ENCODE data around the gene IKZF5. TPM values are rescaled to one million over a fixed set of nuclear protein-coding genes. Genes with fewer than 3 reads are reported as not detected.
A peak's percentile ranks its signal among the peaks of the same experiment; 100 is the strongest.

The IKZF5 gene
- total RNA-seq, 1 experiment from 2014 or later = 7.9 TPM

DNA sequence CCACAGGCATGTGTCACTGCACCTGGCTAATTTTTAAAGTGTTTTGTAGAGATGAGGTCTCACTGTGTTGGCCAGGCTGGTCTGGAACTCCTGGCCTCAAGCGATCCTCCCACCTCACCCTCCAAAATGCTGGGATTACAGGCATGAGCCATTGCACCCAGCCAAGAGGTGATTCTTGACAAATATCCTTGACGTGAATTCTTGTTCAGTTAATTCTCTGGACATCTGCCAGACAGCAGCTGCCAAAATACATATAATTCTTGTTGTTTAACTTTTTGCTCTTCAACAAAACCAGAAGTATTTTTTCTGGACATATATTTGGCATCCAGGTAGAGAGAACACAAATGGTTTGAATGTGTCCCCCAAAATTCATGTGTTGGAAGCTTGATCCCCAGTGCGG lies 3.4 kb upstream of the IKZF5 start (continued):
- TF ChIP-seq, protein P1, sequence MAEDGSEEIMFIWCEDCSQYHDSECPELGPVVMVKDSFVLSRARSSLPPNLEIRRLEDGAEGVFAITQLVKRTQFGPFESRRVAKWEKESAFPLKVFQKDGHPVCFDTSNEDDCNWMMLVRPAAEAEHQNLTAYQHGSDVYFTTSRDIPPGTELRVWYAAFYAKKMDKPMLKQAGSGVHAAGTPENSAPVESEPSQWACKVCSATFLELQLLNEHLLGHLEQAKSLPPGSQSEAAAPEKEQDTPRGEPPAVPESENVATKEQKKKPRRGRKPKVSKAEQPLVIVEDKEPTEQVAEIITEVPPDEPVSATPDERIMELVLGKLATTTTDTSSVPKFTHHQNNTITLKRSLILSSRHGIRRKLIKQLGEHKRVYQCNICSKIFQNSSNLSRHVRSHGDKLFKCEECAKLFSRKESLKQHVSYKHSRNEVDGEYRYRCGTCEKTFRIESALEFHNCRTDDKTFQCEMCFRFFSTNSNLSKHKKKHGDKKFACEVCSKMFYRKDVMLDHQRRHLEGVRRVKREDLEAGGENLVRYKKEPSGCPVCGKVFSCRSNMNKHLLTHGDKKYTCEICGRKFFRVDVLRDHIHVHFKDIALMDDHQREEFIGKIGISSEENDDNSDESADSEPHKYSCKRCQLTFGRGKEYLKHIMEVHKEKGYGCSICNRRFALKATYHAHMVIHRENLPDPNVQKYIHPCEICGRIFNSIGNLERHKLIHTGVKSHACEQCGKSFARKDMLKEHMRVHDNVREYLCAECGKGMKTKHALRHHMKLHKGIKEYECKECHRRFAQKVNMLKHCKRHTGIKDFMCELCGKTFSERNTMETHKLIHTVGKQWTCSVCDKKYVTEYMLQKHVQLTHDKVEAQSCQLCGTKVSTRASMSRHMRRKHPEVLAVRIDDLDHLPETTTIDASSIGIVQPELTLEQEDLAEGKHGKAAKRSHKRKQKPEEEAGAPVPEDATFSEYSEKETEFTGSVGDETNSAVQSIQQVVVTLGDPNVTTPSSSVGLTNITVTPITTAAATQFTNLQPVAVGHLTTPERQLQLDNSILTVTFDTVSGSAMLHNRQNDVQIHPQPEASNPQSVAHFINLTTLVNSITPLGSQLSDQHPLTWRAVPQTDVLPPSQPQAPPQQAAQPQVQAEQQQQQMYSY (CRISPR knock-in tag; IDR thresholded peaks at IDR 0.05) = no peak

DNA sequence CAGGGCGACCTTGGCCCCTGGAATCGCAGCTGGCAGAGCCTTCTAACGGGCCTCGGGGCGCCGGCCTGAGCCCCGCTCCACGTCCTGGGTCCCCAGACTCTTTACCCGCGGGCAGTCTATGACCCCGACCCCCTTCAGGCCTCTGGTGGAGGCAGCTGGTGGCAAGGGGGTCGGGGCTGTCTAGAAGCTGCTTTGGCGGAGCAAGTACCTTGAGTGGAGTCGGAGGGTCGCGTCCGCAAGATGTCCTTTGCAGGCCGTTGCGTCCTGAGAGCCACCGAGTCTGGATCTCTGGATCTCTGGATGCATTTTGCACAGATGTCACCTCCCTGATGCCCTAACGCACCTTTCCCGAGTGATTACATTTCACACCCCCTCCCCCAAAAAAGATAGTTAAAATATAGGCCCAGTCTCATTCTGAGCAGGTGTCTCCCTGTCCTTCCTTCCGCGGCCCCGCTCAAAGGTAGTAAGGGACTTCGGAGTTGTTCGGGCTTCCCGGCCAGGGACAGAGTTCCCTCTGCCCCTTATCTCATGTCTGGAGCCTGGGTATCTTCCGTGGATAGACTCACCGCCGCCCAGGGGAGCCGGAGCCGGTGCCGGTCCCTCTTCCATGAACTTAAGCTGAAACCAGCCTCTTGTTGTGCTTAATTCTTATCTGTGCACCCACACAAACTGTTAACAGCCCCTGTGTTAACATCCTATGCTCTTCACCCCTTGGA lies 668 bp upstream of the IKZF5 start:
- peak overlapping the region; percentile 70; the same call in 1 of the 2 replicates for H3K27ac Mint-ChIP-seq
- ATAC-seq (peak; percentile 41), DNase-seq (ENCODE audit: low spot score) (peak; percentile 27)
- CTCF ChIA-PET = interaction anchor here (0.6 to 2.2 kb wide), 2 partner anchors 13 to 1503 kb away, joined by 3 to 10 read pairs; no protein-coding TSS in a partner anchor
- H3K36me3 Mint-ChIP-seq = peaks cover 15% of the 10 kb centered on the region
- peak overlapping the region; percentile 99 for H3K4me3 Mint-ChIP-seq
- peaks cover 3% of the 10 kb centered on the region; the same call in 1 of the 2 replicates for H3K9me3 Mint-ChIP-seq
- TF ChIP-seq ZNF416 (CRISPR knock-in tag; IDR thresholded peaks at IDR 0.05) = 0 out of 2 replicates have a peak, but pooled peaks have one; percentile 42
- TF ChIP-seq, protein P2, sequence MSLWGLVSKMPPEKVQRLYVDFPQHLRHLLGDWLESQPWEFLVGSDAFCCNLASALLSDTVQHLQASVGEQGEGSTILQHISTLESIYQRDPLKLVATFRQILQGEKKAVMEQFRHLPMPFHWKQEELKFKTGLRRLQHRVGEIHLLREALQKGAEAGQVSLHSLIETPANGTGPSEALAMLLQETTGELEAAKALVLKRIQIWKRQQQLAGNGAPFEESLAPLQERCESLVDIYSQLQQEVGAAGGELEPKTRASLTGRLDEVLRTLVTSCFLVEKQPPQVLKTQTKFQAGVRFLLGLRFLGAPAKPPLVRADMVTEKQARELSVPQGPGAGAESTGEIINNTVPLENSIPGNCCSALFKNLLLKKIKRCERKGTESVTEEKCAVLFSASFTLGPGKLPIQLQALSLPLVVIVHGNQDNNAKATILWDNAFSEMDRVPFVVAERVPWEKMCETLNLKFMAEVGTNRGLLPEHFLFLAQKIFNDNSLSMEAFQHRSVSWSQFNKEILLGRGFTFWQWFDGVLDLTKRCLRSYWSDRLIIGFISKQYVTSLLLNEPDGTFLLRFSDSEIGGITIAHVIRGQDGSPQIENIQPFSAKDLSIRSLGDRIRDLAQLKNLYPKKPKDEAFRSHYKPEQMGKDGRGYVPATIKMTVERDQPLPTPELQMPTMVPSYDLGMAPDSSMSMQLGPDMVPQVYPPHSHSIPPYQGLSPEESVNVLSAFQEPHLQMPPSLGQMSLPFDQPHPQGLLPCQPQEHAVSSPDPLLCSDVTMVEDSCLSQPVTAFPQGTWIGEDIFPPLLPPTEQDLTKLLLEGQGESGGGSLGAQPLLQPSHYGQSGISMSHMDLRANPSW (CRISPR knock-in tag; conservative IDR thresholded peaks at IDR 0.05; ENCODE audit: low read depth) = 0 out of 2 replicates have a peak, but pooled peaks have one; percentile 54
- TF ChIP-seq ZNF138 (CRISPR knock-in tag; conservative IDR thresholded peaks at IDR 0.05) = 0 out of 2 replicates have a peak, but pooled peaks have one; percentile 77
- TF ChIP-seq, protein P3, sequence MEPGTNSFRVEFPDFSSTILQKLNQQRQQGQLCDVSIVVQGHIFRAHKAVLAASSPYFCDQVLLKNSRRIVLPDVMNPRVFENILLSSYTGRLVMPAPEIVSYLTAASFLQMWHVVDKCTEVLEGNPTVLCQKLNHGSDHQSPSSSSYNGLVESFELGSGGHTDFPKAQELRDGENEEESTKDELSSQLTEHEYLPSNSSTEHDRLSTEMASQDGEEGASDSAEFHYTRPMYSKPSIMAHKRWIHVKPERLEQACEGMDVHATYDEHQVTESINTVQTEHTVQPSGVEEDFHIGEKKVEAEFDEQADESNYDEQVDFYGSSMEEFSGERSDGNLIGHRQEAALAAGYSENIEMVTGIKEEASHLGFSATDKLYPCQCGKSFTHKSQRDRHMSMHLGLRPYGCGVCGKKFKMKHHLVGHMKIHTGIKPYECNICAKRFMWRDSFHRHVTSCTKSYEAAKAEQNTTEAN (CRISPR knock-in tag; IDR thresholded peaks at IDR 0.05) = no peak
- TF ChIP-seq, protein P4, sequence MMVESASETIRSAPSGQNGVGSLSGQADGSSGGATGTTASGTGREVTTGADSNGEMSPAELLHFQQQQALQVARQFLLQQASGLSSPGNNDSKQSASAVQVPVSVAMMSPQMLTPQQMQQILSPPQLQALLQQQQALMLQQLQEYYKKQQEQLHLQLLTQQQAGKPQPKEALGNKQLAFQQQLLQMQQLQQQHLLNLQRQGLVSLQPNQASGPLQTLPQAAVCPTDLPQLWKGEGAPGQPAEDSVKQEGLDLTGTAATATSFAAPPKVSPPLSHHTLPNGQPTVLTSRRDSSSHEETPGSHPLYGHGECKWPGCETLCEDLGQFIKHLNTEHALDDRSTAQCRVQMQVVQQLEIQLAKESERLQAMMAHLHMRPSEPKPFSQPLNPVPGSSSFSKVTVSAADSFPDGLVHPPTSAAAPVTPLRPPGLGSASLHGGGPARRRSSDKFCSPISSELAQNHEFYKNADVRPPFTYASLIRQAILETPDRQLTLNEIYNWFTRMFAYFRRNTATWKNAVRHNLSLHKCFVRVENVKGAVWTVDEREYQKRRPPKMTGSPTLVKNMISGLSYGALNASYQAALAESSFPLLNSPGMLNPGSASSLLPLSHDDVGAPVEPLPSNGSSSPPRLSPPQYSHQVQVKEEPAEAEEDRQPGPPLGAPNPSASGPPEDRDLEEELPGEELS (CRISPR knock-in tag; IDR thresholded peaks at IDR 0.05) = no peak
- no peak for TF ChIP-seq FOXK1 (CRISPR knock-in tag; IDR thresholded peaks at IDR 0.05)
- TF ChIP-seq, protein P5, sequence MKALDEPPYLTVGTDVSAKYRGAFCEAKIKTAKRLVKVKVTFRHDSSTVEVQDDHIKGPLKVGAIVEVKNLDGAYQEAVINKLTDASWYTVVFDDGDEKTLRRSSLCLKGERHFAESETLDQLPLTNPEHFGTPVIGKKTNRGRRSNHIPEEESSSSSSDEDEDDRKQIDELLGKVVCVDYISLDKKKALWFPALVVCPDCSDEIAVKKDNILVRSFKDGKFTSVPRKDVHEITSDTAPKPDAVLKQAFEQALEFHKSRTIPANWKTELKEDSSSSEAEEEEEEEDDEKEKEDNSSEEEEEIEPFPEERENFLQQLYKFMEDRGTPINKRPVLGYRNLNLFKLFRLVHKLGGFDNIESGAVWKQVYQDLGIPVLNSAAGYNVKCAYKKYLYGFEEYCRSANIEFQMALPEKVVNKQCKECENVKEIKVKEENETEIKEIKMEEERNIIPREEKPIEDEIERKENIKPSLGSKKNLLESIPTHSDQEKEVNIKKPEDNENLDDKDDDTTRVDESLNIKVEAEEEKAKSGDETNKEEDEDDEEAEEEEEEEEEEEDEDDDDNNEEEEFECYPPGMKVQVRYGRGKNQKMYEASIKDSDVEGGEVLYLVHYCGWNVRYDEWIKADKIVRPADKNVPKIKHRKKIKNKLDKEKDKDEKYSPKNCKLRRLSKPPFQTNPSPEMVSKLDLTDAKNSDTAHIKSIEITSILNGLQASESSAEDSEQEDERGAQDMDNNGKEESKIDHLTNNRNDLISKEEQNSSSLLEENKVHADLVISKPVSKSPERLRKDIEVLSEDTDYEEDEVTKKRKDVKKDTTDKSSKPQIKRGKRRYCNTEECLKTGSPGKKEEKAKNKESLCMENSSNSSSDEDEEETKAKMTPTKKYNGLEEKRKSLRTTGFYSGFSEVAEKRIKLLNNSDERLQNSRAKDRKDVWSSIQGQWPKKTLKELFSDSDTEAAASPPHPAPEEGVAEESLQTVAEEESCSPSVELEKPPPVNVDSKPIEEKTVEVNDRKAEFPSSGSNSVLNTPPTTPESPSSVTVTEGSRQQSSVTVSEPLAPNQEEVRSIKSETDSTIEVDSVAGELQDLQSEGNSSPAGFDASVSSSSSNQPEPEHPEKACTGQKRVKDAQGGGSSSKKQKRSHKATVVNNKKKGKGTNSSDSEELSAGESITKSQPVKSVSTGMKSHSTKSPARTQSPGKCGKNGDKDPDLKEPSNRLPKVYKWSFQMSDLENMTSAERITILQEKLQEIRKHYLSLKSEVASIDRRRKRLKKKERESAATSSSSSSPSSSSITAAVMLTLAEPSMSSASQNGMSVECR (CRISPR knock-in tag; IDR thresholded peaks at IDR 0.05; ENCODE audit: borderline replicate concordance) = 0 out of 2 replicates have a peak, but pooled peaks have one; percentile 3
- 0 out of 2 replicates have a peak, but pooled peaks have one; percentile 10 for TF ChIP-seq TP53 (CRISPR knock-in tag; IDR thresholded peaks at IDR 0.05)
- peak; percentile 11; the same call in 1 of the 2 replicates for TF ChIP-seq GABPB1 (CRISPR knock-in tag; IDR thresholded peaks at IDR 0.05)
- H3K4me1 Mint-ChIP-seq = peaks cover 30% of the 10 kb centered on the region
- H3K27me3 Mint-ChIP-seq (ENCODE audit: low read depth) = peaks cover 42% of the 10 kb centered on the region
- POLR2A ChIA-PET = interaction anchor here (1.2 kb wide), 1 partner anchor 8 kb away, joined by 6 read pairs; no protein-coding TSS in a partner anchor
